ENCODE results near the gene FAM78B.

FAM78B gene

GRCh38 chr1:166113031-166113430 lies 53.8 kb downstream of the FAM78B start:
- Histone ChIP-seq H3K4me1 (ENCODE audit: low read depth, poor library complexity, severe bottlenecking) (peaks cover 6% of the 10 kb centered on the region), H3K27me3 (ENCODE audit: insufficient read depth, low read depth) (no peaks in the 10 kb centered on the region), H3K4me2 (no peak overlapping the region), H3K4me3 (IDR thresholded peaks at IDR 0.05; ENCODE audit: insufficient read depth, low read depth, low read length) (no peak overlapping the region), H3K27ac (no peak overlapping the region), H3K36me3 (ENCODE audit: insufficient read depth) (no peaks in the 10 kb centered on the region), H3K9ac (no peak overlapping the region), H4K20me1 (ENCODE audit: insufficient read depth) (no peaks in the 10 kb centered on the region), H3K79me2 (ENCODE audit: insufficient read depth, low read depth) (no peaks in the 10 kb centered on the region), H2AFZ (ENCODE audit: low read depth) (no peak overlapping the region)
- no peak for TF ChIP-seq CTCF (conservative IDR thresholded peaks at IDR 0.05; ENCODE audit: low read depth, low read length)

GRCh38 chr1:166112425-166112824 lies 54.4 kb downstream of the FAM78B start:
- Histone ChIP-seq H3K4me3 (IDR thresholded peaks at IDR 0.05; ENCODE audit: insufficient read depth, low read depth, low read length) (no peak overlapping the region), H3K27ac (no peak overlapping the region), H3K36me3 (ENCODE audit: insufficient read depth) (no peaks in the 10 kb centered on the region), H4K20me1 (ENCODE audit: insufficient read depth) (no peaks in the 10 kb centered on the region), H3K4me2 (no peak overlapping the region), H3K79me2 (ENCODE audit: insufficient read depth, low read depth) (no peaks in the 10 kb centered on the region), H3K27me3 (ENCODE audit: insufficient read depth, low read depth) (no peaks in the 10 kb centered on the region), H3K9ac (no peak overlapping the region), H2AFZ (ENCODE audit: low read depth) (no peak overlapping the region), H3K4me1 (ENCODE audit: low read depth, poor library complexity, severe bottlenecking) (peaks cover 6% of the 10 kb centered on the region)
- TF ChIP-seq CTCF (conservative IDR thresholded peaks at IDR 0.05; ENCODE audit: low read depth, low read length), result no peak

GRCh38 chr1:166111430-166111829 lies 55.4 kb downstream of the FAM78B start:
- no peaks in the 10 kb centered on the region for H3K27me3 ChIP-seq (ENCODE audit: insufficient read depth, low read depth)
- no peak overlapping the region for H3K4me3 ChIP-seq (IDR thresholded peaks at IDR 0.05; ENCODE audit: insufficient read depth, low read depth, low read length)
- no peak overlapping the region for H2AFZ ChIP-seq (ENCODE audit: low read depth)
- H3K27ac ChIP-seq, result no peak overlapping the region
- no peak overlapping the region for H3K4me2 ChIP-seq
- TF ChIP-seq CTCF (conservative IDR thresholded peaks at IDR 0.05; ENCODE audit: low read depth, low read length), result no peak
- H3K79me2 ChIP-seq (ENCODE audit: insufficient read depth, low read depth), result no peaks in the 10 kb centered on the region
- H3K36me3 ChIP-seq (ENCODE audit: insufficient read depth), result no peaks in the 10 kb centered on the region
- H3K4me1 ChIP-seq (ENCODE audit: low read depth, poor library complexity, severe bottlenecking), result peaks cover 6% of the 10 kb centered on the region
- no peak overlapping the region for H3K9ac ChIP-seq
- no peaks in the 10 kb centered on the region for H4K20me1 ChIP-seq (ENCODE audit: insufficient read depth)

- Histone ChIP-seq H3K27me3 (ENCODE audit: insufficient read depth, low read depth) (no peaks in the 10 kb centered on the region), H3K9ac (no peak overlapping the region), H2AFZ (ENCODE audit: low read depth) (no peak overlapping the region), H3K27ac (no peak overlapping the region), H3K4me3 (IDR thresholded peaks at IDR 0.05; ENCODE audit: insufficient read depth, low read depth, low read length) (no peak overlapping the region), H3K36me3 (ENCODE audit: insufficient read depth) (no peaks in the 10 kb centered on the region), H3K79me2 (ENCODE audit: insufficient read depth, low read depth) (no peaks in the 10 kb centered on the region), H3K4me1 (ENCODE audit: low read depth, poor library complexity, severe bottlenecking) (peaks cover 22% of the 10 kb centered on the region), H3K4me2 (no peak overlapping the region), H4K20me1 (ENCODE audit: insufficient read depth) (no peaks in the 10 kb centered on the region)
- TF ChIP-seq CTCF (conservative IDR thresholded peaks at IDR 0.05; ENCODE audit: low read depth, low read length), result no peak
These were observed 76.6 kb downstream of the FAM78B start for GRCh38 chr1:166090244-166090643.
